Spleen (tissue), 7 donors: ENCODE measurements around the gene LPP.

Experiments used
- POLR2A ChIP-seq, 3 donors: fragments of 450-650 bp; IDR thresholded peaks; one replicate each; pipeline ENCODE4 v1.5.1; 2017; ENCODE audit warnings: antibody characterized with exemption in 3 of 3, mild to moderate bottlenecking in 1 of 3
- TF ChIP-seq, protein P1 (sequence below), 11 experiments: fragments of 200-600 bp in 7 of 11; fragments of 450-650 bp in 4 of 11; sonication (generic) in 4 of 11; IDR thresholded peaks in 8 of 11; conservative IDR thresholded peaks in 3 of 11; 1 replicate in 7 of 11; 2 replicates in 4 of 11; pipeline versions ENCODE4 v1.4.0 to v1.8.0; 2016 to 2021; ENCODE audit warnings: antibody characterized with exemption in 11 of 11, inconsistent platforms in 4 of 11, mild to moderate bottlenecking in 1 of 11
- donor health status: DM: no; HTN: no; CAD: no; lungs with moderate emphysema.
- donor health status: DM: no; HTN: no; CAD: no.
- donor health status: DM: no; HTN: no; CAD: no.

DNA sequence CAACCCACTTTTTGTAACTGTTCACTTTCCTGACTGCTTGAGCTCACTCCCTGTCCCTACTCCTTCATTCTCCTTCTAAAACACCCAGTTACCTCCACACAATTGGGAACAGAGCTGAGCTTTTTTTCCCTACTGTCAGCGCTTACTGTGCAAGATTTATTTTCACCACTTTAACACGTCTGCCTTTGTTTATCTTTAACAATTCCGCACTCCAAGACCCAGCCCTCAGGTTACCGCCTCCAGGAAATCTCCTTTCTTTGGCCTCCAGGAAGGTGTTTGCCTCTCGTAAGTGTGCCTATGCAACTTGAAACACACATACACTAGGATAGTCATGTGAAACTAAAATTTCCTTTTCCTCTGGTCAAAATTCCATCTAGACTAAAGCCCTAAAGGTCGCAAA is 745.9 kb downstream of the LPP start:
- TF ChIP-seq POLR2A (IDR thresholded peaks at IDR 0.05): no peak
- TF ChIP-seq, protein P1, sequence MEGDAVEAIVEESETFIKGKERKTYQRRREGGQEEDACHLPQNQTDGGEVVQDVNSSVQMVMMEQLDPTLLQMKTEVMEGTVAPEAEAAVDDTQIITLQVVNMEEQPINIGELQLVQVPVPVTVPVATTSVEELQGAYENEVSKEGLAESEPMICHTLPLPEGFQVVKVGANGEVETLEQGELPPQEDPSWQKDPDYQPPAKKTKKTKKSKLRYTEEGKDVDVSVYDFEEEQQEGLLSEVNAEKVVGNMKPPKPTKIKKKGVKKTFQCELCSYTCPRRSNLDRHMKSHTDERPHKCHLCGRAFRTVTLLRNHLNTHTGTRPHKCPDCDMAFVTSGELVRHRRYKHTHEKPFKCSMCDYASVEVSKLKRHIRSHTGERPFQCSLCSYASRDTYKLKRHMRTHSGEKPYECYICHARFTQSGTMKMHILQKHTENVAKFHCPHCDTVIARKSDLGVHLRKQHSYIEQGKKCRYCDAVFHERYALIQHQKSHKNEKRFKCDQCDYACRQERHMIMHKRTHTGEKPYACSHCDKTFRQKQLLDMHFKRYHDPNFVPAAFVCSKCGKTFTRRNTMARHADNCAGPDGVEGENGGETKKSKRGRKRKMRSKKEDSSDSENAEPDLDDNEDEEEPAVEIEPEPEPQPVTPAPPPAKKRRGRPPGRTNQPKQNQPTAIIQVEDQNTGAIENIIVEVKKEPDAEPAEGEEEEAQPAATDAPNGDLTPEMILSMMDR (IDR thresholded peaks at IDR 0.05 in 8 of 11, conservative IDR thresholded peaks at IDR 0.05 in 3 of 11): no peak
